HepG2 (cell line): ENCODE data around the gene COASY. TPM values are rescaled to one million over a fixed set of nuclear protein-coding genes. Genes with fewer than 3 reads are reported as not detected.

Experiments
- ADNP ChIP-seq: sonication (generic); formaldehyde crosslinking; IDR thresholded peaks from 2 replicates; pipeline ENCODE4 v1.4.0; 2020; ENCODE audit warnings: missing genetic modification reagents
- AGO1 ChIP-seq: fragments of 200-400 bp; formaldehyde crosslinking; IDR thresholded peaks from 2 replicates; pipeline ENCODE4 v1.6.1; 2017; ENCODE audit warnings: mild to moderate bottlenecking, low read depth, low read length, moderate library complexity; ENCODE audit not compliant: poor library complexity, severe bottlenecking
- BRD4 ChIP-seq: sonication (generic); formaldehyde crosslinking; IDR thresholded peaks from 2 replicates; pipeline ENCODE4 v1.4.0; 2020; ENCODE audit warnings: missing genetic modification reagents
- CREBL2 ChIP-seq: sonication (generic); formaldehyde crosslinking; IDR thresholded peaks from 2 replicates; pipeline ENCODE4 v1.8.1; 2023; ENCODE audit warnings: missing genetic modification reagents, mild to moderate bottlenecking, borderline replicate concordance
- DNMT3B ChIP-seq: conservative IDR thresholded peaks from 2 replicates; pipeline ENCODE4 v1.6.1; 2016; ENCODE audit warnings: missing biosample characterization, control low read depth
- ELF1 ChIP-seq: sonication (generic); formaldehyde crosslinking; IDR thresholded peaks from 2 replicates; pipeline ENCODE4 v1.4.0; 2020; ENCODE audit warnings: missing genetic modification reagents
- FOXJ3 ChIP-seq: sonication (generic); formaldehyde crosslinking; IDR thresholded peaks from 2 replicates; pipeline ENCODE4 v1.4.0; 2020; ENCODE audit warnings: missing genetic modification reagents, mild to moderate bottlenecking, borderline replicate concordance
- KAT8 ChIP-seq: IDR thresholded peaks from 2 replicates; pipeline ENCODE4 v1.6.1; 2016; ENCODE audit warnings: missing genetic modification reagents, missing compliant biosample characterization
- MBD4 ChIP-seq: IDR thresholded peaks from 2 replicates; pipeline ENCODE4 v1.6.1; 2012; ENCODE audit warnings: low read length, inconsistent platforms, borderline replicate concordance
- NFYC ChIP-seq: IDR thresholded peaks from 2 replicates; pipeline ENCODE4 v1.6.1; 2016; ENCODE audit warnings: missing genetic modification reagents, missing compliant biosample characterization
- PAX8 ChIP-seq: sonication (generic); formaldehyde crosslinking; IDR thresholded peaks from 2 replicates; pipeline ENCODE4 v1.8.0; 2022; ENCODE audit warnings: mild to moderate bottlenecking, missing genetic modification reagents, borderline replicate concordance
- POLR2G ChIP-seq: fragments of 200-400 bp; formaldehyde crosslinking; IDR thresholded peaks from 2 replicates; pipeline ENCODE4 v1.6.1; 2018; ENCODE audit warnings: mild to moderate bottlenecking, low read depth, low read length, moderate library complexity
- SCMH1 ChIP-seq: sonication (generic); formaldehyde crosslinking; IDR thresholded peaks from 2 replicates; pipeline ENCODE4 v1.9.0; 2021; ENCODE audit warnings: missing genetic modification reagents, mild to moderate bottlenecking, borderline replicate concordance
- SP4 ChIP-seq: sonication (generic); formaldehyde crosslinking; IDR thresholded peaks from 2 replicates; pipeline ENCODE4 v1.8.1; 2023; ENCODE audit warnings: mild to moderate bottlenecking, missing genetic modification reagents
- STAG1 ChIP-seq: sonication (generic); formaldehyde crosslinking; IDR thresholded peaks from 2 replicates; pipeline ENCODE4 v1.4.0; 2020; ENCODE audit warnings: missing genetic modification reagents
- ZNF232 ChIP-seq: sonication (generic); formaldehyde crosslinking; IDR thresholded peaks from 2 replicates; pipeline ENCODE4 v1.4.0; 2020; ENCODE audit warnings: missing genetic modification reagents, borderline replicate concordance
- ZNF256 ChIP-seq: sonication (generic); formaldehyde crosslinking; conservative IDR thresholded peaks from 2 replicates; pipeline ENCODE4 v1.4.0; 2020; ENCODE audit warnings: missing genetic modification reagents
- ZNF335 ChIP-seq: sonication (generic); formaldehyde crosslinking; IDR thresholded peaks from 2 replicates; pipeline ENCODE4 v1.4.0; 2020; ENCODE audit warnings: missing genetic modification reagents
- ZNF556 ChIP-seq: sonication (generic); formaldehyde crosslinking; IDR thresholded peaks from 2 replicates; pipeline ENCODE4 v1.4.0; 2020; ENCODE audit warnings: mild to moderate bottlenecking, missing genetic modification reagents, borderline replicate concordance
- ZNF564 ChIP-seq: sonication (generic); formaldehyde crosslinking; IDR thresholded peaks from 2 replicates; pipeline ENCODE4 v1.8.1; 2023; ENCODE audit warnings: mild to moderate bottlenecking, missing genetic modification reagents
- ZNF569 ChIP-seq: sonication (generic); formaldehyde crosslinking; IDR thresholded peaks from 2 replicates; pipeline ENCODE4 v1.5.0; 2020; ENCODE audit warnings: mild to moderate bottlenecking, missing genetic modification reagents, moderate library complexity, borderline replicate concordance
- ZNF652 ChIP-seq: IDR thresholded peaks from 2 replicates; pipeline ENCODE4 v1.6.1; 2016; ENCODE audit warnings: low read depth, borderline replicate concordance
- polyA plus RNA-seq, 8 experiments: library from polyadenylated mRNA; depleted of rRNA in 3 of 8; stranded (reverse) in 7 of 8; unstranded in 1 of 8; fragments of >200 nt; fragmentation: Illumina TruSeq in 4 of 8; extraction: Trizol in 4 of 8; gene quantifications; 2 replicates each; pipeline versions ENCODE4 v1.2.1 to v1.2.3, GENCODE V29; 2011 to 2016; ENCODE audit warnings: low read depth in 4 of 8, missing spikeins in 1 of 8, mixed read lengths in 1 of 8; ENCODE audit not compliant: insufficient read depth in 1 of 8
- total RNA-seq, 5 experiments: library from RNA; depleted of rRNA; stranded (reverse); fragments of >200 nt; fragmentation: Illumina TruSeq; extraction: Trizol; gene quantifications; 2 replicates each; pipeline ENCODE4 v1.2.3, GENCODE V29; 2016; ENCODE audit warnings: low read depth in 1 of 5
- TF ChIP-seq, protein P1 (sequence below): sonication (generic); formaldehyde crosslinking; IDR thresholded peaks from 2 replicates; pipeline ENCODE4 v1.4.0; 2020; ENCODE audit warnings: missing genetic modification reagents, borderline replicate concordance
- TF ChIP-seq, protein P2 (sequence below): sonication (generic); formaldehyde crosslinking; IDR thresholded peaks from 2 replicates; pipeline ENCODE4 v1.4.0; 2020; ENCODE audit warnings: mild to moderate bottlenecking, low read depth, missing genetic modification reagents
- TF ChIP-seq, protein P3 (sequence below): sonication (generic); formaldehyde crosslinking; IDR thresholded peaks from 2 replicates; pipeline ENCODE4 v1.5.0; 2020; ENCODE audit warnings: missing genetic modification reagents

The COASY gene
- total and polyA plus RNA-seq, 2 of the 13 experiments (the other 11 are each of a cell fraction or from before 2014, with no cell fraction given), result 90.7 to 125 TPM

- TF ChIP-seq, protein P1, sequence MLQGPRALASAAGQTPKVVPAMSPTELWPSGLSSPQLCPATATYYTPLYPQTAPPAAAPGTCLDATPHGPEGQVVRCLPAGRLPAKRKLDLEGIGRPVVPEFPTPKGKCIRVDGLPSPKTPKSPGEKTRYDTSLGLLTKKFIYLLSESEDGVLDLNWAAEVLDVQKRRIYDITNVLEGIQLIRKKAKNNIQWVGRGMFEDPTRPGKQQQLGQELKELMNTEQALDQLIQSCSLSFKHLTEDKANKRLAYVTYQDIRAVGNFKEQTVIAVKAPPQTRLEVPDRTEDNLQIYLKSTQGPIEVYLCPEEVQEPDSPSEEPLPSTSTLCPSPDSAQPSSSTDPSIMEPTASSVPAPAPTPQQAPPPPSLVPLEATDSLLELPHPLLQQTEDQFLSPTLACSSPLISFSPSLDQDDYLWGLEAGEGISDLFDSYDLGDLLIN, result no peak
- TF ChIP-seq CREBL2 (CRISPR knock-in tag) (no peak), ZNF564 (CRISPR knock-in tag) (no peak), ZNF652 (CRISPR knock-in tag) (no peak), ZNF256 (CRISPR knock-in tag) (no peak), POLR2G (no peak), MBD4 (no peak), SCMH1 (CRISPR knock-in tag) (no peak), ELF1 (CRISPR knock-in tag) (no peak), SP4 (CRISPR knock-in tag) (no peak), ADNP (CRISPR knock-in tag) (no peak), PAX8 (CRISPR knock-in tag) (no peak), ZNF556 (CRISPR knock-in tag) (0 out of 2 replicates have a peak, but pooled peaks have one; percentile 33), FOXJ3 (CRISPR knock-in tag) (no peak), ZNF232 (CRISPR knock-in tag) (peak; percentile 2; the same call in 1 of the 2 replicates), DNMT3B (CRISPR knock-in tag) (0 out of 2 replicates have a peak, but pooled peaks have one; percentile 17), KAT8 (CRISPR knock-in tag) (no peak), ZNF569 (CRISPR knock-in tag) (no peak), BRD4 (CRISPR knock-in tag) (no peak), AGO1 (no peak), ZNF335 (CRISPR knock-in tag) (no peak), STAG1 (CRISPR knock-in tag) (no peak), NFYC (no peak)
- TF ChIP-seq, protein P2, sequence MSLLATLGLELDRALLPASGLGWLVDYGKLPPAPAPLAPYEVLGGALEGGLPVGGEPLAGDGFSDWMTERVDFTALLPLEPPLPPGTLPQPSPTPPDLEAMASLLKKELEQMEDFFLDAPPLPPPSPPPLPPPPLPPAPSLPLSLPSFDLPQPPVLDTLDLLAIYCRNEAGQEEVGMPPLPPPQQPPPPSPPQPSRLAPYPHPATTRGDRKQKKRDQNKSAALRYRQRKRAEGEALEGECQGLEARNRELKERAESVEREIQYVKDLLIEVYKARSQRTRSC (CRISPR knock-in tag), result no peak
- TF ChIP-seq, protein P3, sequence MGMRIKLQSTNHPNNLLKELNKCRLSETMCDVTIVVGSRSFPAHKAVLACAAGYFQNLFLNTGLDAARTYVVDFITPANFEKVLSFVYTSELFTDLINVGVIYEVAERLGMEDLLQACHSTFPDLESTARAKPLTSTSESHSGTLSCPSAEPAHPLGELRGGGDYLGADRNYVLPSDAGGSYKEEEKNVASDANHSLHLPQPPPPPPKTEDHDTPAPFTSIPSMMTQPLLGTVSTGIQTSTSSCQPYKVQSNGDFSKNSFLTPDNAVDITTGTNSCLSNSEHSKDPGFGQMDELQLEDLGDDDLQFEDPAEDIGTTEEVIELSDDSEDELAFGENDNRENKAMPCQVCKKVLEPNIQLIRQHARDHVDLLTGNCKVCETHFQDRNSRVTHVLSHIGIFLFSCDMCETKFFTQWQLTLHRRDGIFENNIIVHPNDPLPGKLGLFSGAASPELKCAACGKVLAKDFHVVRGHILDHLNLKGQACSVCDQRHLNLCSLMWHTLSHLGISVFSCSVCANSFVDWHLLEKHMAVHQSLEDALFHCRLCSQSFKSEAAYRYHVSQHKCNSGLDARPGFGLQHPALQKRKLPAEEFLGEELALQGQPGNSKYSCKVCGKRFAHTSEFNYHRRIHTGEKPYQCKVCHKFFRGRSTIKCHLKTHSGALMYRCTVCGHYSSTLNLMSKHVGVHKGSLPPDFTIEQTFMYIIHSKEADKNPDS, result peak; percentile 47; the same call in 1 of the 2 replicates
Observed at GRCh38 chr17:42608305-42609181, 46.6 kb downstream of the COASY start (continued).
